ENCODE results near the gene USP24.
"Not testable (repeated sequence)": the region's sequence is repeated elsewhere in the genome, so short reads cannot be mapped to it uniquely, and the experiment has no call there.

The USP24 gene

GRCh38 chr1:55118651-55119329, 96.4 kb downstream of the USP24 start:
- no peak for DNase-seq (ENCODE audit: low read depth)

- no peak for DNase-seq (ENCODE audit: low read depth)
Measured at GRCh38 chr1:55117941-55118340, 97.2 kb downstream of the USP24 start.

DNA sequence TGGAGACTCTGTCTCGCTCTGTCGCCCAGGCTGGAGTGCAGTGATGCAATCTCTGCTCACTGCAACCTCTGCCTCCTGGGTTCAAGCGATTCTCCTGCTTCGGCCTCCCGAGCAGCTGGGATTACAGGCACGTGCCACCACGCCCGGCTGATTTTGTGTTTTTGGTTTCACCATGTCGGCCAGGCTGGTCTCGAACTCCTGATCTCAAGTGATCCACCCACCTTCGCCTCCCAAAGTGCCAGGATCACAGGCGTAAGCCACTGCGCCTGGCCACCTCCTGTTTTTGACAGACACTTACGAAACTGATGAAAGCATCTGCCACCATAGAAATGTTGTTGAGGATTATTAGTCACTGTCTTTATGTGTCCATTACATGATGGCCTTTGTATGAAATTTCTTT, 106.2 kb downstream of the USP24 start:
- not testable (repeated sequence) for DNase-seq (ENCODE audit: low read depth)

DNA sequence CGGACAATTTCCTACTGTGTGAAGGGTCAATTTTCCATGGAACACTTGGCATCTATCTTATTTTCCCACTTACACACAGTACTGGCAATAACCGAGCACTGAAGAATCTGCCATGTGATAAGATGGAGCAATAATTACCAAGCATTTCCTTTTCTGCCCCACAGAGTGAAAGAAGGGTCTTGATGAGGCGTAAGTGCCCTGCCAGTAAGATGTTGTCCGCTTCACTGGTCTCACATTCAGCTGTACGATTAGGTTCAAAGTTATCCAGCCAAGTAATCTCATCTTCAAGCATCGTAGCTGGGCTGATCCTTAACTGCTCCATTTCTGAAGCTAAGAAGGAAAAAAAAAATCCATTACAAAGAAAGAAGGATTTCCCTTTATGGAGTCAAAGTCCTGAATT, 108.1 kb downstream of the USP24 start:
- DNase-seq (ENCODE audit: low read depth): no peak

- DNase-seq (ENCODE audit: low read depth): no peak
Measured at GRCh38 chr1:55103891-55104290, 111.3 kb downstream of the USP24 start.

- no peak for DNase-seq (ENCODE audit: low read depth)
Measured at GRCh38 chr1:55095095-55095494, 120.1 kb downstream of the USP24 start.

GRCh38 chr1:55092475-55092874, 122.7 kb downstream of the USP24 start:
- no peak for DNase-seq (ENCODE audit: low read depth)

- DNase-seq (ENCODE audit: low read depth): no peak
Measured at GRCh38 chr1:55089683-55090082, 125.5 kb downstream of the USP24 start.

GRCh38 chr1:55088413-55088812, 126.8 kb downstream of the USP24 start:
- DNase-seq (ENCODE audit: low read depth): no peak

DNA sequence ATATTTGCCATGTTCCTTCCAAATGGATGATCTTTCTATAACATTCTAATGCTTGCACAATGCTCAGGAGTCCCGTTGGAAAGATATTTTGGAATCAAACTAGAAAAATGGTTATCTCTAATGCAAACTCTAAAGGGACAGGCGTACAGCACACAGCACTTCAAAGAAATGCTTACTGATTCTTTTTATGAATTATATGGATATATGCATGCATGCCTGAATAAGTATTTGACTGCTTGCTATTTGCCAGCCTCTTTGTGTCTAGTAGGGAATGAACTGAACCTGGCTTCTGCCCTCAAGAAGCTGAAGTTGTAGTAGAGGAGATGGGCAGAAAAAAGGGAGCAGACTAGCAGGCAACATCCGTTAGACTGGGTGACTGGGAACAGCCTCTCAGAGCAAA, 127.7 kb downstream of the USP24 start:
- no peak for DNase-seq (ENCODE audit: low read depth)

GRCh38 chr1:55084257-55084656, 130.9 kb downstream of the USP24 start:
- DNase-seq (ENCODE audit: low read depth): no peak

- no peak for DNase-seq (ENCODE audit: low read depth)
Measured at GRCh38 chr1:55081905-55082296, 133.3 kb downstream of the USP24 start.

GRCh38 chr1:55081188-55081904, 133.8 kb downstream of the USP24 start:
- DNase-seq (ENCODE audit: low read depth): no peak

GRCh38 chr1:55079651-55080050, 135.5 kb downstream of the USP24 start:
- no peak for DNase-seq (ENCODE audit: low read depth)

- no peak for DNase-seq (ENCODE audit: low read depth)
Measured at GRCh38 chr1:55078470-55078869, 136.7 kb downstream of the USP24 start.

DNA sequence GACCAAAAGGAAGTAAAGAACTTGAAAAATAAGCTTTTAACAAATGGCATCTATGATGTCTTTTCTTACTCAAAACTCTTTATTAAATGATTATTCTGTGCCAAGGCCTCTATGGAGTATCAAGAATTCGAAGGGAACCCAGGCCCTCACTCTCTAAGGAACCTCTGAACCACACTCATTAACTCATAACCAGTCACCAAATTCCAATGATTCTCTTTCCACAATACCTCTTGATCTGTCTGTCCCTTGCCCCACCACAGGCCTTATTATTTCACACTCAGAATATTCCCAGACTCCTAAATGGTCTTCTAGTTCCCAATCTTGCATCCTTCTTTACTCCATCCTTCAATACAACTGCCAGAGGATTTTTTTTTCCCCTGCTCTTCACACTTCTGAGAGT, 138.8 kb downstream of the USP24 start:
- no peak for DNase-seq (ENCODE audit: low read depth)

DNA sequence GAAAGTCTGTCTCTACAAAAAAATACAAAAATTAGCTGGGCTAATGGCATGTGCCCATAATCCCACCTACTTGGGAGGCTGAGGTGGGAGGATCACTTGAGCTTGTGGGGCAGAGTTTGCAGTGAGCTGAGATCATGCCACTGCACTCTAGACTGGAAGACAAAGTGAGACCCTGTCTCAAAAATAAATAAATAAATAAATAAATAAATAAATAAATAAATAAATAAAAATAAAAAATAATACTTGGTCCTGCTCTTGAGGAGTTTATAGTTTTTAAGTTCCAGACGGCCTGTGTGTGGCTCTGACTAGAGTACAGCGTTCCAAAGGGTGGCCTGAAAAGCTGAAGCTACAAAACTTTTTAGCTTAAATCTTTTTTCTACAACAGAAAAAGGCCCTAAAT, 140.7 kb downstream of the USP24 start:
- DNase-seq (ENCODE audit: low read depth): no peak

GRCh38 chr1:55073187-55073916, 141.8 kb downstream of the USP24 start:
- DNase-seq (ENCODE audit: low read depth): no peak

DNA sequence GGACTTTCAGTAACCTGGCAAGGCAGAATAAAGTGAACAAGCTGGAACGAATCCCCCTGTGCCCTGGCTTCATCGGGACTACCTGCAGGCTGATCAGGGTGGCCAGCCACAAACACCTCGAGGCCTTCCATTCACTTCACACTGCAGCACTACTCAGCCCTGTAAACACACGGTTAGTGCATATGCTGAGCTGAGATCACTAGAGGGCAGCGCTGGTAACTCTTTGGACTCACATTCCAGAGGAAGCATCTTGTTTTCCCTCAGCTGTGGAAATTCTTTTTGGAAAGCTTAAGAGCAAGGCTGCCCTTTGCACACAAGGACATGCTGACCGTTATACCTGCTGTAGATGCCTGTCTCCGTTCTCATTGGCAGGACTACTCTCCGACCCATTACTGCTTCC, 143.7 kb downstream of the USP24 start:
- no peak for DNase-seq (ENCODE audit: low read depth)

DNA sequence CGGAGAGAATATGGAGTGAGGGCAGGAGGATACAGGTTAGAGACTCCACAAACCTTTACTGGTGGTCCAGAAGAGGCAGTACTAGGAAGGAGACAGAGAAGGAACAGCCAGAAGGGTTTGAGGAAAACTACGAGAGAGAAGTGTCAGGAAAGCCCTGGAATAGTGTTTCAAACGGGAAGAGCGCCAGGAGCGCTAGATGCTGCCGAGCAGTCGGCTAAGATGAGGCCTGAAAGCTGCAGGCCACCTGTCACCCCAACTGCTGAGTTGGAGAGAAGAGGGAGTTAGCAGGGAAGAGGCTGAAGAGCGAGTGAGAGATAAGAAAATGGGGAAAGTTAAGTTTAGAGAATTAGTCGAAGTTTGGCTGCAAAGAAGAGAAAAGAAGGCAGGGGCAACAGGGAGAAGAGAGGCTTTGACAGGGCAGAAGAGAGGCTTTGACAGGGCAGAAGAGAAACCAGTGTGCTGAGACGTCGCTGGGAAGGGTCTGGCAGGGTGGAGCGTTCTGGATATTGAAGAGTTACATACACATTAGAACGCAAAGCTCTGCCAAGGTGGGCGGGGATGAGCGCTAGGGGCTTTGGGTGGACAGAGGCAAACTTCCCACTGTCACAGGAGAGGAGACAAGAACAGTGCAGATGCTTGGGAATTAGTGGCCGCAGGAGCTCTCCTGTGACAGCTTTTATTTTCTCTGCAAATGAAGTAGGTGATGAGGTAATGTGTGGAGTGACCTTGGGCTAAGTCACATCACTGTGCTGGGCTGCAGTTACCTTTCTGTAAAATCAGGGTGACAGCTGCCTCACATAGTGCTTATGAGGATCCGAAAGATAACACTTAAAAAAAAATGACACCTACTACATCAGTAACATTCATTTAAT, 144.6 kb downstream of the USP24 start:
- no peak for DNase-seq (ENCODE audit: low read depth)

GRCh38 chr1:55069280-55069679, 145.9 kb downstream of the USP24 start:
- no peak for DNase-seq (ENCODE audit: low read depth)

GRCh38 chr1:55068638-55069037, 146.5 kb downstream of the USP24 start:
- no peak for DNase-seq (ENCODE audit: low read depth)
